ENCODE results near the gene TCP11L1.

- TF ChIP-seq, protein P1, sequence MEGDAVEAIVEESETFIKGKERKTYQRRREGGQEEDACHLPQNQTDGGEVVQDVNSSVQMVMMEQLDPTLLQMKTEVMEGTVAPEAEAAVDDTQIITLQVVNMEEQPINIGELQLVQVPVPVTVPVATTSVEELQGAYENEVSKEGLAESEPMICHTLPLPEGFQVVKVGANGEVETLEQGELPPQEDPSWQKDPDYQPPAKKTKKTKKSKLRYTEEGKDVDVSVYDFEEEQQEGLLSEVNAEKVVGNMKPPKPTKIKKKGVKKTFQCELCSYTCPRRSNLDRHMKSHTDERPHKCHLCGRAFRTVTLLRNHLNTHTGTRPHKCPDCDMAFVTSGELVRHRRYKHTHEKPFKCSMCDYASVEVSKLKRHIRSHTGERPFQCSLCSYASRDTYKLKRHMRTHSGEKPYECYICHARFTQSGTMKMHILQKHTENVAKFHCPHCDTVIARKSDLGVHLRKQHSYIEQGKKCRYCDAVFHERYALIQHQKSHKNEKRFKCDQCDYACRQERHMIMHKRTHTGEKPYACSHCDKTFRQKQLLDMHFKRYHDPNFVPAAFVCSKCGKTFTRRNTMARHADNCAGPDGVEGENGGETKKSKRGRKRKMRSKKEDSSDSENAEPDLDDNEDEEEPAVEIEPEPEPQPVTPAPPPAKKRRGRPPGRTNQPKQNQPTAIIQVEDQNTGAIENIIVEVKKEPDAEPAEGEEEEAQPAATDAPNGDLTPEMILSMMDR (conservative IDR thresholded peaks at IDR 0.05 in 1 of 2, IDR thresholded peaks at IDR 0.05 in 1 of 2; ENCODE audit: low read depth in 1 of 2, low read length in 2 of 2): no peak
- TF ChIP-seq EZH2 (IDR thresholded peaks at IDR 0.05; ENCODE audit: low read length, missing control alignments): no peak
Measured at GRCh38 chr11:33044285-33044756, 4.9 kb downstream of the TCP11L1 start.
